ENCODE measurements around the gene MAPKAPK2.
"Not testable (repeated sequence)": the region's sequence is repeated elsewhere in the genome, so short reads cannot be mapped to it uniquely, and the experiment has no call there.

The MAPKAPK2 gene

DNA sequence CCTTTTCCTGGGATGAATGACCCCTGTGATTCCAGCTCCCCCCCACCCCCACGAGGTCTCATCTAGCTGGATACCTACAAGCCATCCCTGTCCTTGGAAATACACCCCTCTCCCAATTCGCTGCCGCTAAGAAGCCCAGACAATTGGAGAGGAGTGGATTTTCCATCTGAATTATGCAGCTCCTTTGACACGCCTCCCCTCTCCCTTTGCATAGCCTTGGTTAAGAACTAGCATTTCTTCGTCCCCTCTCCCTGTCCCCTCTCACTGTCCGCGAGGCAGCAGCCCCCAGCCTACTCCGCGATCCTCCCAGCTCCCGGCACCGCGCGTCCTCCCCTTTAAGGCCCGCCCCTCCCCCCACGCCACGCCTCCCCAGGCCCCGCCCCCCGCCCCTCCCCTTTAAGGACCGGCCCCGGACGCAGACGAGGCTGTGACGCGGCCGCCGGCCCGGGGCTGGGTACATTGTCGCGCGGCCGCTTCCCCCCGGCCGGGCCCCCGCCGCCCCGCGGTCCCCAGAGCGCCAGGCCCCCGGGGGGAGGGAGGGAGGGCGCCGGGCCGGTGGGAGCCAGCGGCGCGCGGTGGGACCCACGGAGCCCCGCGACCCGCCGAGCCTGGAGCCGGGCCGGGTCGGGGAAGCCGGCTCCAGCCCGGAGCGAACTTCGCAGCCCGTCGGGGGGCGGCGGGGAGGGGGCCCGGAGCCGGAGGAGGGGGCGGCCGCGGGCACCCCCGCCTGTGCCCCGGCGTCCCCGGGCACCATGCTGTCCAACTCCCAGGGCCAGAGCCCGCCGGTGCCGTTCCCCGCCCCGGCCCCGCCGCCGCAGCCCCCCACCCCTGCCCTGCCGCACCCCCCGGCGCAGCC is at the start of gene MAPKAPK2:
TSS of gene MAPKAPK2 (plus strand) at position 428 of the 856 bp plus-strand sequence. CDS start at position 753, 325 bp downstream.
- DNase-seq: peak; percentile 31 to 45

DNA sequence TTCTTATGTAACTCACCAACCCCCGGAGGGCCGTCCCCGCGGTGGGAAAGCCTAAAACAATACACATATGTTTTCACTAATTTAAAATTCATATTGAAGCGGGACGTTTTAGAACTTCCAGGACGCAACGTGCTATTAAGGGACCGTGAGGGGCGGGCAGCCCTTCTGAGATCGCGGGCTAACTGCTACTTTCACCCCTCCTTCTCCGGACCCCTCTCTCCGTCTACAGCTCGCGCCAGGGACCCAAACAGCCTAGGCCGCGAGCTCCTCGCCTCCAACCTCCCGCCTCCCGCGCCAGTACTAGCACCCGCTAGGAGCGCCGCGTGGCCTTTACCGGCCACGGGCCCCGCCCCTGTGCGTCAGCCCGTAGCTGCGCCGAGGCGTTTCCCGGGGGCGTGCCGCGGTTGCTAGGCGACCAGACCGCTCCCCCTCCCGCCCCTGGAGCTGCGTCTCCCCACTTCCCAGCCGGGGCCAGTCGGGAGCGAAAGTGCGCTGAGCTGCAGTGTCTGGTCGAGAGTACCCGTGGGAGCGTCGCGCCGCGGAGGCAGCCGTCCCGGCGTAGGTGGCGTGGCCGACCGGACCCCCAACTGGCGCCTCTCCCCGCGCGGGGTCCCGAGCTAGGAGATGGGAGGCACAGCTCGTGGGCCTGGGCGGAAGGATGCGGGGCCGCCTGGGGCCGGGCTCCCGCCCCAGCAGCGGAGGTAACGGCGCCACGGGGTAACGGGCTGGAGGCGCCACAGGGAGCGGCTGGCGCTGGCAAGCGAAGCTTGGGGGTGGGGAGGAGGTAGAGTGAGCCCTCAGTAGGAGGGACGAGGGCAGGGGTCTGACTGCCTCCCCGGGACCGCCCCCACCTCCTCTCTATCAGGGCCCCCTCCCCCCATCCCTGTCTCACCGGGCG is 49.4 kb upstream of the MAPKAPK2 start, which contains the start of gene DYRK3:
TSS of gene DYRK3 (plus strand) at position 457 of the 898 bp plus-strand sequence. CDS start at position 625, 168 bp downstream.
- DNase-seq: peak; percentile 73 to 82

- no peak for DNase-seq
Observed at GRCh38 chr1:206635978-206636345, 48.7 kb upstream of the MAPKAPK2 start.

GRCh38 chr1:206636671-206637070 is 48.0 kb upstream of the MAPKAPK2 start:
- DNase-seq: no peak

DNA sequence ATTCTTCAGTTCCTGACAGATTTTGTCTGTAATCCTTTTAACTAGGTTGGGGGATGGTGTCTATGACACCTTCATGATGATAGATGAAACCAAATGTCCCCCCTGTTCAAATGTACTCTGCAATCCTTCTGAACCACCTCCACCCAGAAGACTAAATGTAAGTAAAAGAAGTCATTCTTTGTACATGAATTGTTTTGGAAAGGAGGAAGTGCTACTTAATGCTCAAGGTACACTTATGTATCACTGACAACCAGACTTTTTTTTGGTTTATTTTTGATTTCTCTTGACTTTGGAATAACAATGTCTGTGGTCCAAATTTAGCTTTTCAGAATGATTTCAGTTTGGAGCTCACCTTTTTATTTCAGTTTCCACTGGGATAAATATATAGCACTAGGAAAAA is 47.1 kb upstream of the MAPKAPK2 start:
- DNase-seq: peak; percentile 3 to 28

DNA sequence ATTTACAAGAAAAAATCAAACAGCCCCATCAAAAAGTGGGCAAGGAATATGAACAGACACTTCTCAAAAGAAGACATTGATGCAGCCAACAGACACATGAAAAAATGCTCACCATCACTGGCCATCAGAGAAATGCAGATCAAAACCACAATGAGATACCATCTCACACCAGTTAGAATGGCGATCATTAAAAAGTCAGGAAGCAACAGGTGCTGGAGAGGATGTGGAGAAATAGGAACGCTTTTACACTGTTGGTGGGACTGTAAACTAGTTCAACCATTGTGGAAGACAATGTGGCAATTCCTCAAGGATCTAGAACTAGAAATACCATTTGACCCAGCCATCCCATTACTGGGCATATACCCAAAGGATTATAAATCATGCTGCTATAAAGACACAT is 42.6 kb upstream of the MAPKAPK2 start:
- not testable (repeated sequence) for DNase-seq

DNA sequence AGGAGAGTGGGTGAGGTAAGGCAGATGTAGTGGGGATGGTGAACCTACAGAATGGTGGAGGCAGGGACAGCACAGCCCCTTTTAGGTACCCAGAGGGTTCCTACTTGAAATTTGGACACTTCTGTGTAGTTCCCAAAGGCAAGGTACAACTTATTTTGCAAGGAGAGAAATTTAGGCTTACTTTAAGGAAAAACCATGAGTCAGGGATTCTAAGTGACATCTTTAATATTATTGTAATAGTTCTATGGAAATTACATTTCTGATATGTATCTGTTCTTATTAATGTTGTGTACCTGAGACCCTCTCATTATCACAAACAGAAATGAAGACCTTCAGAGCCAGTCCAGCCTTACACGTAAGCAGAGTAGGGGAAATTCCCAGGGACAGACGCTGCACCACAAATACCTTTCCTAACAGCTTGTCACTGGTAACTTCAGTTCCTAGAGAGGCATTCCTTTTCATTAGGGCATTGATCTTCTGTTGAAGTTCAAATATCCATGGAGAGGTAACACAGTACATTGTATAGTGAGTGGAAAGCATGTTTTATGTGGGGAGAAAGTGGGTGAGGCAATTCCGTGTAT is 41.5 kb upstream of the MAPKAPK2 start:
- DNase-seq: no peak

- no peak for DNase-seq
Observed at GRCh38 chr1:206646504-206646903, 38.2 kb upstream of the MAPKAPK2 start.

- no peak for DNase-seq
Observed at GRCh38 chr1:206647224-206647623, 37.5 kb upstream of the MAPKAPK2 start.

GRCh38 chr1:206649261-206649921 is 35.3 kb upstream of the MAPKAPK2 start:
- no peak for DNase-seq

DNA sequence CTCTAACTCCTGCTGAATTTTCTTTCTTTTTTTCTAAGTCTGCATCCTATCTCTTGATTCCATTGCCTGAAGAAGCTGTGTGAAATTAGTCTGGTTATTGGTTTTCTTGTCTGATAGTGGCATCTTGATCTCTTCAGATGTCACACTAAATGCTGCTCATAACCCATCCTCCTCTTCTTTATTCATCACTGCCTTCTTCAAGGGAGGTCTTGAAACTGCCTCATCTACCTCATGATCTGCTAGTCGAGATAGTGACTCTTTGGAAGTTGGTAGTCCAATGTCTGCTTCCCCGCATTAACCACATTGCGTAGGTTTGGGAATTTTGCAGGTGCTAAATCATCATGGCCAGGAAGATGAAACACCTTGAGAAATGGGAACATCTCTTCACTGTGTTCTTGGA is 33.7 kb upstream of the MAPKAPK2 start:
- no peak for DNase-seq

DNA sequence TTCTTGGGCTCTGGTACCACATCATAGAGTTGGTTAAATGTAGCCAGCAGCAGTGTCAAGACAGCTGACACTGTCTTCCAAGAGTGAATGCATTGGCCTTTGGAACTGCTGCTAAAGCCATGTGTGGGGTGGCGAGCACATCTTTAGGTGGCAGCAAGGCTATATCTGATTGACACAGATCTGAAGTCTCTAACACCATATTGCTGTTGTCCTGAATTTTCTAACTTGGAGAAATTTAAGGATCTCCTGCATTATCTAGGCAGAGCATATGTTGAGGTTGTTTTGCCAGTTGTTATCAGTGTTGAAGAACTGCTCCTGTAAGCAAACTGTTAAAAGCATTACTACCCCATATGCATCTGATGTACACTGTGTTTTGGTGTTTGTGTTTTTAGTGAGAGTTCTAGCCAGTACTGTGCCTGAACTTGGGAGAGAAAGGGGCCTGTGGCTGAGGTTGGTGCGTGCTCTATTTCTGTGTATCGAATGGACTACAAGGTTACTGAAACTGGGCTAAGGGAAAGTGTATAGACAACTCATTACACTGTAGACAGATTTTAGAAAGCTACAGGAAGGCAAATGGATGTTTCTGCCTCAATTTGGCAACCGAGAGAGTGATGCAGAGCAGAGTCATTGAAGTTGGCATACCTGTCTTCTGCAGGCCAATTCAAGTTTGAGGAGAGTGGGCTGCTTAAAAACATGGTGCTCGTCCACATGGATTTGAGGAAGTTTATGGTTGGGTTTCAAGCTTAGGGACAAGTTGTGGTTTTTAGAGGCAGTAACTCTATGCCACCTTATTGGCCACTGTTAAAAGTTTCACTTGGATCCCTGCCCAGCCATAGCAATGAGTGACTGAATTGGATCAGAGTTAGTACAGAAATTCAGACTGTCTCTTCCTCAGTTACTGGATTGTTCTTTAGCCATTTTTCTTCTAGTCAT is 32.5 kb upstream of the MAPKAPK2 start:
- DNase-seq: peak in 1 of 2 experiments; percentile 7

DNA sequence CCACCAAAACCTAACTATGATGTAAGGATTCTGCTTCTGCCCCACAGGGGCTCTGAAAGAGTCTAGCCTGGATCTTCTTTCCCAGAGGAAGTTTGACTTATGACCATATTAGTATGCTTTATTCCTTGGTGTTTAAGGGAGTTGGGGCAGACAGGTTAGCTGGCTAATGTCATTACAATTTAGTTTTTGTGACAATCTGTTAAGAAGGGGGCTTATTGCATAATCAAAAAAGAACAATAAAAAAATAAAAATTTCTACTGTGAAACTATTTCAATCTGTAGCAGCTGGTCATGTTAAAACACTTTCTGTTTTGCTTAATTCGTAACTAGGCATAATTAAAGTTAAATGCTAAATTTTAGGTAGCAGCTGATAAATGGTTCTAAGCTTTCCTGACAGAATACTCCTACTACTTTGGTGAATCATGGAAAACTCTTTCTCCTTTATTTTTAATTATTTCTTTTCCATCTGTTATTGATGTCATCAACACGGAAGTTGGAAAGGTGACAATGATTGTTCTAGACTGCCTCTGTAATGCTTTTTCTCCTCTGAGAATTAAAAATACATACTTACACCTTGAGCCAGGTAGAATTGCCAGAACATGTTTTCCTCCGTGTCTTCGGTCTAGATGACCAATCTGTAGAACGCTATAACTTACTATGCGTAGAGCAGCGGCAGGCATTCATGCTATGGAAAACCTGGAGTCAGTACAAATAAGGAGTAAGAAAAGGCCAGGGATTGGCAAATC is 30.8 kb upstream of the MAPKAPK2 start:
- no peak for DNase-seq

DNA sequence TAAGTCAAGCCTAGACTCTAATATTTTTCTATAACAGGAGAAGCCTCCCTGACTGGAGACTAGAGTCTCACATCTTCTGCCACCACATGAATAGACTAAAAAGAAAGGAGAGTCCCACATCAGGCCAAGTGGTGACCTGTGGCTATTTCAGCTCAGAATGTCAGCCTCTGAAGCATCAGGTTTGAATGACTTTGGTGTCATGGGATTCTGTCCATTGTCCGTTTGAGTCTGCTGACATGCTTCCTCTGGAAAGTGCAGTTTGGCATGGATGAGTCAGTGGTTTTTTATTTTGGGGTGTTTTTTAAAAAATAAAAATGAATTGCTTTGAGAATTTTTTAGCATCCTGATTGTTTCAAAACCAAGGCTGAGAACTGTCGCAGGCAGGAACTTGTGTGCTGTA is 29.9 kb upstream of the MAPKAPK2 start:
- DNase-seq: no peak

- no peak for DNase-seq
Observed at GRCh38 chr1:206655471-206655882, 29.2 kb upstream of the MAPKAPK2 start.

DNA sequence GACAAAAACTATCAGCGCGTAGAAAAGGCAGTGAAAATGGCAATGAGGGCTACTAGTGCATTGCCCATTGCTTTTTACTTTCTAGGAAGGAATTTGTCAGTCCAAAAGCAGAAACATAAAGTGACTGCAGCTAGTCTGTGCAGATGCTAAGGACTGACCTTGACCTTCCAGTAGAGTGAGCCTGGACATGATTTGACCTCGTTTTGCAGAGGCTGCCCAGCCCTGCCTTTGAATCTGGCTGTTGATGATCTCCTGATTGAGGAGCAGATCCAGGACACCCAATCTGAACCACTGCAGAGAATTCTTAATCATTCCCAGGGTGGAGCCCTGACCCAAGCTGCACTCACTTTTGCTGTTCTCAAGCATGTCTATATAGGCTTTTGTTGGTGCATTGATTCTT is 27.8 kb upstream of the MAPKAPK2 start:
- DNase-seq: no peak

- no peak for DNase-seq
Observed at GRCh38 chr1:206657751-206658150, 27.0 kb upstream of the MAPKAPK2 start.

GRCh38 chr1:206658264-206658980 is 26.3 kb upstream of the MAPKAPK2 start:
- DNase-seq: peak in 1 of 2 experiments; percentile 42

DNA sequence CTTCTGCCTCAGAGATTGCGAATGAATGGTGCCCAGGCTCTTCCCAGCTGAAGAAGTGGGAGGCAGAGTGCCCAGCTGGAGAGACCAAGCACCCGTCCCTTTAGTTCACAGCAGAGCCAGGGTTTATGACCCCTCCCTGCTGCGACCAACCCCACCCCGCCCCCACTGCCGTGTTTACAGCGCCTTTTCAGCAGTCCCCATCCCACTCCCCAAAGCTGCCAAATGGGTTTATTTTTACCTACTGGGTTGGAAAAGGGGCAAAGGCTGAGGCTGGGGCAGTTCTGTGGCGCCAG is 25.8 kb upstream of the MAPKAPK2 start:
- DNase-seq: no peak

- DNase-seq: no peak
Observed at GRCh38 chr1:206660136-206660535, 24.6 kb upstream of the MAPKAPK2 start.

Data from AML-193 (cell line).